SH-SY5Y (cell line): ENCODE data around the gene APOL2.

Source experiments
- GATA2 ChIP-seq: IDR thresholded peaks from 2 replicates; pipeline ENCODE4 v1.6.1; 2011; ENCODE audit warnings: mild to moderate bottlenecking, low read depth, low read length
- GATA3 ChIP-seq: IDR thresholded peaks from 2 replicates; pipeline ENCODE4 v1.6.1; 2011; ENCODE audit warnings: low read depth, mild to moderate bottlenecking, low read length, moderate library complexity

DNA sequence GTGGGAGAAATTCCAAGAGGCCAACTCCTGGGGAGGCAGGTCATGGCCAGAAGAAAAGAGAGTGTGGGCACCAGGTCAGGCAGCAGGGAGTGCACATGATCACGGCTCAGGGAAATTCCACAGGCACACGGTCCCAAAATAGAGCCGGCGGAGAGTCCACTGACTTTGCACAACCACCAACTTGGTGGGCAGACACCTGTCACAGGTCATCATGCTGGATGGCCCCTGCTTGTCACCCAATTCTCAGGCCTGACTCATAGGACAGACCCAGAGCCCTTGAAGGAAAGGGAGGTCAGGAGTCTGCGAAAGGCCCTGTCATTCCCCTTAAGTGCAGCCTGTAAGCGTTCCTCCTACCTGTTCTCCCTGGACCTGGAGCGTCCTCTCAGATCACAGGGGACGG is 15.8 kb downstream of the APOL2 start:
- TF ChIP-seq GATA2 (no peak), GATA3 (no peak)
